Tracheal epithelial cell (primary cell): ENCODE data around the gene NBEAL1. TPM values are rescaled to one million over a fixed set of nuclear protein-coding genes. Genes with fewer than 3 reads are reported as not detected.

Experiments
- total RNA-seq: library from RNA; depleted of rRNA; stranded (reverse); fragments of >200 nt; gene quantifications from 2 replicates; pipeline ENCODE4 v1.2.1, GENCODE V29; 2014

NBEAL1 gene
- 43.4 and 57.1 TPM in 2 replicates for total RNA-seq

DNA sequence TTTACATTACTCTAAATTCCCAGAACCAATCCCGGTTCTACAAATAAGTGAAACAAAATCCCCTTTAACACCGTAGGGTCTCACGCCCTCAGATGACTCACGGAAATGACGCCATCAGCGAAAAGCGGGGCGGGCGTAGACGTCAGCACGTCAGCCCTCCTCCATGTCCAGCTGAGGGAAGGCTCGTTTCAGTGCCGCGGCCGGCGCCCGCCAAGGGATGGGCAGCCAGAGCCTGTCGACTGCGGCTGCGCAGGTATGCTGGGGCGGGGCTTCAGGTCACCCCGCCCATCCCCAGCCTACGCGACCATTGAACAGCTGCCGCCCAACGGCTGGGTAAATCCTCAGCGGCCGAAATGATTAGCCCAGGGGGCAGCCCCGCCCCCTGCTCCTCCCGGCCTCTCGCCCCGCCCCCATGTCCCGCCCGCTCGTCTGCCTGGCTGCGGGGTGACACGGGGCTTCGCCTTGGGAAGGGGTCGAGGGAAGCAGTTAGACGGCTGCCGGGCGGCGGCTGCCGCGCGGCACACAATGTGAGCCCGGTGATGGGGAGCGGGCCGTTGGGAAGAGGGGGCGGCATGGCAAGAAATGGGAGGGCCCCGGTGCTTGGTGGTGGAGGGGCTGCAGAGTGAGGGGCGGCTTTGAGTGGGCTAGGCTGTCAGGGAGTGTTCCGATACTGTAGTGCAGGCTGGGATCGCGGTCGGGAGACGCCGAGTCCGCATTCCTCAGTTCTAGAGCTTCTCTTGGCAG is at the start of gene NBEAL1:
NBEAL1 (plus strand) TSS at position 420 of the 744 bp plus-strand sequence. CDS start 1,510 bp downstream, outside the sequence.

DNA sequence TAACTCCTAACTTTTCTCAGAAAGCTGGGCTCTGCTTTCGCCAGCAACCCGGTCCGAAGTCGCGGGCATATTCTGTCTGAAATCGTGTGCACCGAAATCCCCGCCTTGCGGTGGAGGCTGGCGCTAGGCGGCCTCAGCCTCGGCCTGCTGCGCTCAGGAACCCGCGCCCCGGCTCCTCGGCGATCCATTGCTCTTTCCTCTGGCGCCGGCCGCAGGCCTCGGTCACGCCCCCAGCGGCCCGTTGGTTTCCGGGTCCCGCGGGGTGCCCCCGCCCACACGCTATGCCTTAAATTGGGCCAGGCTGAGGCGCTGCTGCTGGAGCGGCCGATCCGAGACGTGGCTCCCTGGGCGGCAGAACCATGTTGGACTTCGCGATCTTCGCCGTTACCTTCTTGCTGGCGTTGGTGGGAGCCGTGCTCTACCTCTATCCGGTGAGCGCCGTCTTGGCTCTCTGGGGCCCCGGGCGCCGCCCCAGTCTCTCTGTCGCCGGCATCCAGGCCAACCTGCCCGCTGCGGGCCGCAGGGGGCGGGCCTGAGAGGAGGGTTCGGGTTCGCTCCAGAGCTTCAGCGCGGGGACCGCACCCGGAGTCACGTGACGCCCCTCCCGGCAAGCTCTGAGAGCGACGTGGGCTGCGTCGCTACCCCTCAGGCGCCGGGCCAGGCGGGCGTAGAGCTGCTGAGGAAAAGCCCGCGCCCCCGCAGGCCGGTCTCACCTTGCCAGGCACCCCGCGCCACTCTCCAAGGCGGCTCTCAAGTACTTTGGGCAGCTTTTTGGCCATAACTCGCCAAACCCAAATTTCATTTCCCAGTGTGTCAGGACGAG is 224.2 kb downstream of the NBEAL1 start, which contains the start of gene CYP20A1:
CYP20A1 (plus strand) TSS at position 315 of the 823 bp plus-strand sequence; CDS start at position 360, 45 bp downstream.

Other genes with a start within 250 kb of the NBEAL1 start
- gene ICA1L, start 143.1 kb upstream of the NBEAL1 start, total RNA-seq: 1.9 TPM in 2 replicates
- 38.6 and 48.8 TPM in 2 replicates for gene WDR12, start 103.2 kb upstream of the NBEAL1 start, total RNA-seq
- gene CARF, start 102.6 kb upstream of the NBEAL1 start, total RNA-seq: 3.1 and 4.7 TPM in 2 replicates
- 18.1 and 31.1 TPM in 2 replicates for gene CYP20A1, start 224.1 kb downstream of the NBEAL1 start, total RNA-seq